ENCODE results near the gene PON3.

PON3 gene

GRCh38 chr7:95319570-95319969, 76.6 kb downstream of the PON3 start:
- ChIA-PET CTCF (no interaction called here), POLR2A (no interaction called here)
- no peak for DNase-seq (ENCODE audit: extremely low spot score)
- TF ChIP-seq, protein P1, sequence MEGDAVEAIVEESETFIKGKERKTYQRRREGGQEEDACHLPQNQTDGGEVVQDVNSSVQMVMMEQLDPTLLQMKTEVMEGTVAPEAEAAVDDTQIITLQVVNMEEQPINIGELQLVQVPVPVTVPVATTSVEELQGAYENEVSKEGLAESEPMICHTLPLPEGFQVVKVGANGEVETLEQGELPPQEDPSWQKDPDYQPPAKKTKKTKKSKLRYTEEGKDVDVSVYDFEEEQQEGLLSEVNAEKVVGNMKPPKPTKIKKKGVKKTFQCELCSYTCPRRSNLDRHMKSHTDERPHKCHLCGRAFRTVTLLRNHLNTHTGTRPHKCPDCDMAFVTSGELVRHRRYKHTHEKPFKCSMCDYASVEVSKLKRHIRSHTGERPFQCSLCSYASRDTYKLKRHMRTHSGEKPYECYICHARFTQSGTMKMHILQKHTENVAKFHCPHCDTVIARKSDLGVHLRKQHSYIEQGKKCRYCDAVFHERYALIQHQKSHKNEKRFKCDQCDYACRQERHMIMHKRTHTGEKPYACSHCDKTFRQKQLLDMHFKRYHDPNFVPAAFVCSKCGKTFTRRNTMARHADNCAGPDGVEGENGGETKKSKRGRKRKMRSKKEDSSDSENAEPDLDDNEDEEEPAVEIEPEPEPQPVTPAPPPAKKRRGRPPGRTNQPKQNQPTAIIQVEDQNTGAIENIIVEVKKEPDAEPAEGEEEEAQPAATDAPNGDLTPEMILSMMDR (IDR thresholded peaks at IDR 0.05; ENCODE audit: control extremely low read depth, extremely low read depth, low read depth, missing control alignments): no peak

- DNase-seq (ENCODE audit: extremely low spot score): no peak
- POLR2A ChIA-PET: no interaction called here
- TF ChIP-seq, protein P1 (IDR thresholded peaks at IDR 0.05; ENCODE audit: control extremely low read depth, extremely low read depth, low read depth, missing control alignments): no peak
- CTCF ChIA-PET: no interaction called here
These were observed 77.6 kb downstream of the PON3 start for GRCh38 chr7:95318501-95319100.

- TF ChIP-seq, protein P1 (IDR thresholded peaks at IDR 0.05; ENCODE audit: control extremely low read depth, extremely low read depth, low read depth, missing control alignments): no peak
- ChIA-PET CTCF (no interaction called here), POLR2A (no interaction called here)
- no peak for DNase-seq (ENCODE audit: extremely low spot score)
These were observed 78.2 kb downstream of the PON3 start for GRCh38 chr7:95317966-95318365.

- no peak for DNase-seq (ENCODE audit: extremely low spot score)
- ChIA-PET CTCF (no interaction called here), POLR2A (no interaction called here)
- TF ChIP-seq, protein P1 (IDR thresholded peaks at IDR 0.05; ENCODE audit: control extremely low read depth, extremely low read depth, low read depth, missing control alignments): no peak
These were observed 78.6 kb downstream of the PON3 start for GRCh38 chr7:95317546-95317945.

DNA sequence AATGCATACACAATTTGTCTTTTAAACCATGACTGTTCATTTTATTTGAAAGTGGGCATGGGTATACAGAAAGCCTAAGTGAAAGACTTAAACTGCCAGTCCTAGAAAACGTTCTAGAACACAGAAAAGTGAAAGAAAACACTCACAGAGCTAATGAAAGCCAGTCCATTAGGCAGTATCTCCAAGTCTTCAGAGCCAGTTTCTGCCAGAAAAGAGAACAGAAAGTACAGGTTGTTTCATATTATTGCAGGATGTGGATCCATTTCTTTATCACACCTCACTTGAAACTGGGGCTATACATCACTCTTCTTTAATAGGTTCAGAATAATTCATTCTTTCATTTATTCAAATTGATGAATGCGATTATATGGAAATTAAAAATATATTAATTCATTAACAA, 79.6 kb downstream of the PON3 start:
- CTCF ChIA-PET: interaction anchor here (1.2 kb wide), 2 partner anchors 10 kb away, joined by 4 read pairs; no protein-coding TSS in a partner anchor
- POLR2A ChIA-PET: no interaction called here
- TF ChIP-seq, protein P1 (IDR thresholded peaks at IDR 0.05; ENCODE audit: control extremely low read depth, extremely low read depth, low read depth, missing control alignments): no peak
- DNase-seq (ENCODE audit: extremely low spot score): no peak

DNA sequence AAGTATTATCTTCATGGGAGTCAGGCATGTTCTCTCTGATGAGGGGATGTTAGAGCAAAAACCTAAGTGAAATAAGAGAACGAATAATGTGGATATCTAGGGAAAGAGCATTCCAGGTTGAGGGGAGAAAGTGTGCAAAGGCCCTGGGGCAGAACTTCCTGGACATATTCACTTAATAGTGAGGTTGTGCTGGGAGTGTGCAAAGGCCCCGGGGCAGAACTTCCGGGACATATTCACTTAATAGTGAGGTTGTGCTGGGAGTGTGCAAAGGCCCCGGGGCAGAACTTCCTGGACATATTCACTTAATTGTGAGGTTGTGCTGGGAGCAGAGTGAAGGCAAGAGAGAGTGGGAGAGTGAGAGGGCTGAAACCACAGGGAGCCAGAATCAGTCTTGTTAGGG, 83.6 kb downstream of the PON3 start:
- DNase-seq (ENCODE audit: extremely low spot score): no peak
- POLR2A ChIA-PET: no interaction called here
- TF ChIP-seq, protein P1 (IDR thresholded peaks at IDR 0.05; ENCODE audit: control extremely low read depth, extremely low read depth, low read depth, missing control alignments): no peak
- CTCF ChIA-PET: no interaction called here
